Measurements from ENCODE around the gene RBM38.
"Not testable (repeated sequence)": the region's sequence is repeated elsewhere in the genome, so short reads cannot be mapped to it uniquely, and the experiment has no call there.

Gene RBM38

DNA sequence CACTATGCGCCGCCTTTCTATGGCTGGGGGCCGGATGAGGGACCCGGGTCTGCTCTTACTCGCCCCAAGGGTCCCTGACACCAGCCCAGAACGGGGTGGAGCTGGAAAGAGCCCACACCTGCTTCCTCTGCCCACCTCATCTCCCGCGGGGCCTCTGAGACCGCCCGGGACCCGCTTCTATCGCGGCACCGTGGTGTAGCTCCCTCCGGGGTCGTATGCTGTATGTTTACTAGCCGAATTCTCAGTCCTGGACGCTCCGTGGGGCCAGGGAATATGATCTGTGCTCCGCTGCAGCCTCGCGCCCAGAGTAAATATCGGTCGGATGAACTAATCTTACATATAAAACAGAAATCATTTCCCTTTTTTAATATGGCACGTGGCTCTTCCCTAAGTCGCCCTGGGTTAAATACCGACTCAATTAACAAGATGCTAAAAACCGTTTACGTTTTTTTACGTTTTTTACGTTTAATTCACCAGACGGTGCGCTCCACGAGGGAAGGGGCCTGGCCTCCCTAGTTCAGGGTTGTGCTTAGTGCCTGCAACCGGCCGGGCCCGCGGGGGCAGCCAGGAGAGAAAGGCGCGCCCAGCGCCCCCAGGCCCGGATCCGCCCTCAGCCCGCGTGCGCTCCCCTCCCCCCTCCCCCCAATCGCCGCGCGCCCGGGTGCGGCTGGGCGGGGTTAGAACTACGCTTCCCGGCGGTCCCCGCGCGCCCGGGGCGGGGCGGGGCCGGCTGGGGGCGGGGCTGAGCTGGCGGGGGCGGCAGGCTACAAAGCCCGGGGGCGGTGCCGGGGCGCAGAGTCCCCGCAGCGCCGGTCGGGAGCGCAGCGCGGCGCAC lies at the start of gene RBM38:
Gene RBM38 (plus strand): TSS at position 793 of the 835 bp plus-strand sequence. CDS start 186 bp downstream, outside the sequence.
- peak within 1 kb of the TSS; percentile 90 to 93 for H3K4me3 Mint-ChIP-seq
- H3K4me1 Mint-ChIP-seq: peaks cover 38 to 57% of the 10 kb centered on the region in 2 donors
- no peaks in the 10 kb centered on the region for H3K9me3 Mint-ChIP-seq
- no peaks in the 10 kb centered on the region for H3K27me3 Mint-ChIP-seq
- peaks cover 28 to 45% of the 10 kb centered on the region in 2 donors for H3K36me3 Mint-ChIP-seq
- ATAC-seq (replicated peaks) (peak; percentile 60 to 75), DNase-seq (peak; percentile 69)
- peak within 1 kb of the TSS; percentile 99 for H3K27ac Mint-ChIP-seq

DNA sequence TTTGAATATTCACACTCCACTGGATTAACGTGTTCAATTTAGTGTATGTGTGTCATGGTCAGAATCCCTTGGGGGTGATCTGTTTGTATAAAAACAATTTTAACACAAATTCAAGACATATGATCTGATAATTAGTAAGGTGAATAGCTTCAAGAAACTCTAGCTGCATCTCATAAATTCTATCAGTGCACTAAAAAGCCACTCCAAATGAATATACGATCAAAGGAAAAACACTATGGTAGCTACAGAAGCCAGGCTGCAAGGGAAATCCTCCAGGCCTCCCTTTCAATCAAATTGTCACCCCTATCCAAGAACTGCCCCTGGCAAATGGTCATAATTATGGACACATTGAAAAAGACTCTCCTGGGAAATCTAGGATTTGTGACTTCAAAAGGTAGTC lies 49.5 kb upstream of the RBM38 start:
- H3K9me3 Mint-ChIP-seq: no peaks in the 10 kb centered on the region
- H3K4me3 Mint-ChIP-seq: no peak overlapping the region
- no peaks in the 10 kb centered on the region for H3K4me1 Mint-ChIP-seq
- H3K27ac Mint-ChIP-seq: no peak overlapping the region
- peaks cover 9 to 18% of the 10 kb centered on the region in 2 donors for H3K27me3 Mint-ChIP-seq
- DNase-seq (no peak), ATAC-seq (replicated peaks) (no peak)
- H3K36me3 Mint-ChIP-seq: no peaks in the 10 kb centered on the region

DNA sequence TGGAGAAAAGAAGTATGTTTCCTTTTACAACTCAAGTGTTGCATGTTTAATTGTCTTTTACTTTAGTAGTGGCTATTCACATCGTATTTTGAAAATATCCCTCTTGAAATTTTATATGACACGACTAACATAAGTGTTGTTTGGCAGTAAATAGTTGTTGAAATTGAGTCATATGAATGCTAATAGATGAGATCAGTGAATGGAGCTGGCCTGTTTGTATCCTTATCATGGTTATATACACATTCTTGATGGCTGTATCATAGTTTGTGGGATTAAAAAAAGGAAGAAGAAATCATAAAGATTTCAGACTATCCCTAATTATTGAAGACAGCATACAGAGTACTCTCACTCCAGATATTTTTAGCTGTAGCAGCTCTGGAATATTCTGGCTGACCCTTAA lies 48.4 kb upstream of the RBM38 start:
- Mint-ChIP-seq H3K36me3 (no peaks in the 10 kb centered on the region), H3K27ac (no peak overlapping the region), H3K9me3 (no peaks in the 10 kb centered on the region), H3K27me3 (peaks cover 17 to 23% of the 10 kb centered on the region in 2 donors), H3K4me1 (no peaks in the 10 kb centered on the region), H3K4me3 (no peak overlapping the region)
- ATAC-seq (replicated peaks): no peak
- no peak for DNase-seq

DNA sequence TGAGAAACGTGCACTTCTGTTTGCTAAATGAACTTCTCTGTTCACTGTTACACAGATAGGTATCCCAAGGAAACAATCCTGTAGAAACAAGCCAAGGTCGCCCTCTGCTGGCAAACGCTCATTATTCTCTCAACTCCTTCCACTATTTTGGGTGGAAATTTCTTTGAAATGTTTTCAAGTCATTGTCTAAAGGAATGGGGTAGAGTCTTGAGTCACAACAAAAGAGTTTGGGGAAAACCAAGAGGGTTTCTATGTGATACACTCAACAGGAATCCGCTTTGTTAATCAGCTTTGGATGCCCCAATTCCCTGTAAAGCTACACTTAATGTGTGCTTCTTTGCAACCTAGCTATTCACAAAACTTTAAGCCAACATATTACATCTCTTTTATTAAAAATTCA lies 44.7 kb upstream of the RBM38 start:
- Mint-ChIP-seq H3K27ac (no peak overlapping the region), H3K4me1 (no peaks in the 10 kb centered on the region), H3K36me3 (no peaks in the 10 kb centered on the region), H3K27me3 (peaks cover 19 to 21% of the 10 kb centered on the region in 2 donors), H3K9me3 (no peaks in the 10 kb centered on the region), H3K4me3 (no peak overlapping the region)
- ATAC-seq (replicated peaks) (peak in 1 of 2 donors; percentile 54), DNase-seq (peak; percentile 34)

DNA sequence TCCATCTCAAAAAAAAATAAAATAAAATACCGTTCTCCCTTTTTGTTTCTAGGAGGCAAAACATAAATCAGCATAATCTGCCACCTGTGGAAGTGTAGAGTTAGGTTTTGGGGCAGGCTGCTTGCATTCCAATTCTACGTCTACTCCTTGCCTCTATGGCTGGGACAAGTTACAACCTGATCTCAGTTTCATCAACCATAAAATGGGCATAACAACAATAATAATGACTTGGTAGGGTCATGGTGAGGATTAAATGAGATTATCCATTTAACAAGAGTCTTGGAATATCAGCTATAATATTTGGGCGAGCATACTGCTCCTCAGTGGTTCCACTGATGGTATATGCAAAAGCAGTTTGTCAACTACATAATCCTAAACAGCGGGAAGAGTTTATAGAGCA lies 43.8 kb upstream of the RBM38 start:
- Mint-ChIP-seq H3K9me3 (no peaks in the 10 kb centered on the region), H3K4me1 (peaks cover 5 to 9% of the 10 kb centered on the region in 2 donors), H3K27me3 (peaks cover 17 to 18% of the 10 kb centered on the region in 2 donors), H3K27ac (no peak overlapping the region), H3K36me3 (no peaks in the 10 kb centered on the region), H3K4me3 (no peak overlapping the region)
- DNase-seq (no peak), ATAC-seq (replicated peaks) (no peak)

DNA sequence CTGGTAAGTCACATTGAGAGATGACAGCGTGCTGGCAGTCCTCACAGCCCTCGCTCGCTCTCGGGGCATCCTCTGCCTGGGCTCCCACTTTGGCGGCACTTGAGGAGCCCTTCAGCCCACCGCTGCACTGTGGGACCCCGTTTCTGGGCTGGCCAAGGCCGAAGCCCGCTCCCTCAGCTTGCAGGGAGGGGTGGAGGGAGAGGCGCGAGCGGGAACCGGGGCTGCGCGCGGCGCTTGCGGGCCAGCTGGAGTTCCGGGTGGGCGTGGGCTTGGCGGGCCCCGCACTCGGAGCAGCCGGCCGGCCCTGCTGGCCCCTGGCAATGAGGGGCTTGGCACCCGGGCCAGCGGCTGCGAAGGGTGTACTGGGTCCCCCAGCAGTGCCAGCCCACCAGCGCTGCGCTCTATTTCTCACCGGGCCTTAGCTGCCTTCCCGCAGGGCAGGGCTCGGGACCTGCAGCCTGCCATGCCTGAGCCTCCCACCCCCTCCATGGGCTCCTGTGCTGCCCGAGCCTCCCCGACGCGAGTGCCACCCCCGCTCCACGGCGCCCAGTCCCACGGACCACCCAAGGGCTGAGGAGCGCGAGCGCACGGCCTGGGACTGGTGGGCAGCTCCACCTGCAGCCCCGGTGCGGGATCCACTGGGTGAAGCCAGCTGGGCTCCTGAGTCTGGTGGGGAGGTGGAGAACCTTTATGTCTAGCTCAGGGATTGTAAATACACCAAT lies 42.8 kb upstream of the RBM38 start:
- H3K4me1 Mint-ChIP-seq: peaks cover 8 to 15% of the 10 kb centered on the region in 2 donors
- peaks cover 10 to 17% of the 10 kb centered on the region in 2 donors for H3K27me3 Mint-ChIP-seq
- not testable (repeated sequence) for H3K36me3 Mint-ChIP-seq; DNase-seq; H3K9me3 Mint-ChIP-seq; H3K4me3 Mint-ChIP-seq; H3K27ac Mint-ChIP-seq; ATAC-seq (replicated peaks)

DNA sequence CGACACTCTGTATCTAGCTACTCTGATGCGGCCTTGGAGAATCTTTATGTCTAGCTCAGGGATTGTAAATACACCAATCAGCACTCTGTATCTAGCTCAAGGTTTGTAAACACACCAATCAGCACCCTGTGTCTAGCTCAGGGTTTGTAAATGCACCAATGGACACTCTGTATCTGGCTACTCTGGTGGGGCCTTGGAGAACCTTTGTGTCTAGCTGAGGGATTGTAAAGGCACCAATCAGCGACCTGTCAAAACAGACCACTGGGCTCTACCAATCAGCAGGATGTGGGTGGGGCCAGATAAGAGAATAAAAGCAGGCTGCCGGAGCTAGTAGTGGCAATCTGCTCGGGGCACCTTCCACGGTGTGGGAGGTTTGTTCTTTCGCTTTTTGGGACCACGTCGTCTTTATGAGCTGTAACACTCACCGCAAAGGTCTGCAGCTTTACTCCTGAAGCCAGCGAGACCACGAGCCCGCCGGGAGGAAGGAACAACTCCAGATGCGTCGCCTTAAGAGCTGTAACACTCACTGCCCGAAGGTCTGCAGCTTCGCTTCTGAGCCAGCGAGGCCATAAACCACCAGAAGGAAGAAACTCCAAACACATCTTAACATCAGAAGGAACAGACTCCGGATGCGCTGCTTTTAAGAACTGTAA lies 42.1 kb upstream of the RBM38 start:
- Mint-ChIP-seq H3K27me3 (peaks cover 10 to 17% of the 10 kb centered on the region in 2 donors), H3K4me3 (peak overlapping the region in 1 of 2 donors; percentile 25), H3K4me1 (peaks cover 8 to 15% of the 10 kb centered on the region in 2 donors)
- ATAC-seq (replicated peaks); DNase-seq; H3K9me3 Mint-ChIP-seq; H3K27ac Mint-ChIP-seq; H3K36me3 Mint-ChIP-seq: not testable (repeated sequence)

DNA sequence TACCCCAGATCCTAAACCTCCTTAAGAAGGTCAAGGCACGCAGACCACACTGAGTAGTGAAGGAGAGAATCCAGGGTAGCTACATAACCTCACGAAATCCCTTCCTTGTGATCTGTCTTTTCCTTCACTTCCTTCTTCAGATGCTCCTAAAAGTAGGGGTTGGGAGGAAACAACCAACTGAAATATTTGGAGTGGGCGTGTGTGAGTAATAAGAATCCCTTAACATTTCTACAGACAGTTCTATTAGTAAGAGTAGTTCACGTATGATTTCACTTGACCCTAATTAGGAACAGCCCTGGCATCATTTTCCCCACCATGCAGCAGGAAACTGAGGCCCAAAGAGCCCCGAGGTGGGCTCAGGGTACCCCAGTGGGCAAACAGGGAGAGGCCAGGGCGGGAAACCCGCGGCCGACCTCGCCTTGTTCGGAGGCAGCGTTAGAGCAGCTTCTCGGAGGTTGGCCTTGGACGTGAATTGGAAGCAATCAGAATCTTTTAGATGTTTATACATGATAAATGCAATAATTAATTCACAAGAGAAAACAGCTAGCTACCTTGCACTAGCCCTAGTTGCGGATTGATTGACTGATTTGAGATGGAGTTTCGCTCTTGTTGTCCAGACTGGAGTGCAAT lies 41.0 kb upstream of the RBM38 start:
- H3K36me3 Mint-ChIP-seq: peaks cover 5% of the 10 kb centered on the region in 2 donors
- H3K4me1 Mint-ChIP-seq: peaks cover 8 to 15% of the 10 kb centered on the region in 2 donors
- peaks cover 10 to 14% of the 10 kb centered on the region in 2 donors for H3K27me3 Mint-ChIP-seq

DNA sequence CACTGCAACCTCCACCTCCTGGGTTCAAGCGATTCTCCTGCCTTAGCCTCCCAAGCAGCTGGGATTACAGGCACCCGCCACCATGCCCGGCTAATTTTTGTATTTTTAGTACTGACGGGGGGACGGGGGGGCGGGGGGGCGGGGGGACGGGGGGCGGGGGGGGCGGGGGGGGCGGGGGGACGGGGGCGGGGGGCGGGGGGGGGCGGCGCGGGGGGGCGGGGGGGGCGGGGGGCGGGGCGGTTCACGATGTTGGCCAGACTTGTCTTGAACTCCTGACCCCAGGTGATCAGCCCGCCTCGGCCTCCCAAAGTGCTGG lies 40.5 kb upstream of the RBM38 start:
- not testable (repeated sequence) for H3K36me3 Mint-ChIP-seq, DNase-seq

More for the DNA sequence above, 41.0 kb upstream of the RBM38 start:
- no peak for DNase-seq
- no peaks in the 10 kb centered on the region for H3K9me3 Mint-ChIP-seq
- H3K27ac Mint-ChIP-seq: peak overlapping the region; percentile 65
- peak overlapping the region; percentile 50 to 64 for H3K4me3 Mint-ChIP-seq
- no peak for ATAC-seq (replicated peaks)

DNA sequence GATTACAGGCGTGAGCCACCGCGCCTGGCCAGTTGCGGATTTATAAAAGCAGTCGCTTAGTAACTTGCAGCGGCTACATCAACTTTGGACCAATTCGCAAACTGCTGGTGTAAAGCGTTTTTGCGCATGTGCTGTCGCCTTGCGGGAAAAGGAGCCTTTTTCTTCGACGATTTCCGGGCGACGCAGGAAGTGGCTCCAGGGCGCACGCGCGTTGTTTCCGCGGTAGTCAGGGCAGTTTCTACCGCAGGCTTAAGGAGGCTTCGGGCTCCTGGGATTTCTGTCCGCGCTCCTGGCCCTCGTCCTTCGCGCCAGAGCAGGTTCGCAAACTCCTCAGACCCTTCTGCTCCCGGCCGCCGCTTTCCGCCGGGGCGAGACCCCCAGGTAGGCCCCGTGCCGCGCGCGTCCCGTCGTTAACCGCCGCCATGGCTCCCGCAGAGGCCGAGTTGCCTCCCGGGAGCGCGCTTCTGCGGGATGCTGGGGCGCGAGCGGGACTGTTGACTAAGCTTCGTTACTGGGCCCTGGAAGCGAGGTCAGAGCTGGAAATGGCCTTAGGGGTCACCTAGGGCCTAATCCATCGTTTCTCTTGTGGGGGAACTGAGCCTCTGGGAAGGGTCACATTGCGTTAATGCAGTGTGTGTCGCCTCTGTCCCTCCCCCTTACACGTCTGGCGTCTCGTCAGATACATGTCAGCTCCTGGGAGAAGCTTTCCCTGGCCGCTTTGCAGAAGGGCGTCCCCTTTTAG lies 40.0 kb upstream of the RBM38 start, which contains the start of gene RAE1:
Gene RAE1 (plus strand): TSS at position 214 of the 742 bp plus-strand sequence. CDS start 2,784 bp downstream, outside the sequence.
- no peaks in the 10 kb centered on the region for H3K9me3 Mint-ChIP-seq
- peaks cover 8 to 15% of the 10 kb centered on the region in 2 donors for H3K4me1 Mint-ChIP-seq
- peak; percentile 88 to 90 for ATAC-seq (replicated peaks)
- DNase-seq: peak; percentile 86
- peaks cover 10 to 14% of the 10 kb centered on the region in 2 donors for H3K27me3 Mint-ChIP-seq
- H3K27ac Mint-ChIP-seq: peak within 1 kb of the TSS; percentile 92
- peaks cover 9 to 10% of the 10 kb centered on the region in 2 donors for H3K36me3 Mint-ChIP-seq
- H3K4me3 Mint-ChIP-seq: peak within 1 kb of the TSS; percentile 89 to 91

More for the DNA sequence above, 40.5 kb upstream of the RBM38 start:
- H3K27me3 Mint-ChIP-seq: peaks cover 10 to 14% of the 10 kb centered on the region in 2 donors
- peak overlapping the region; percentile 92 for H3K27ac Mint-ChIP-seq
- ATAC-seq (replicated peaks); H3K9me3 Mint-ChIP-seq: not testable (repeated sequence)
- H3K4me1 Mint-ChIP-seq: peaks cover 8 to 15% of the 10 kb centered on the region in 2 donors
- peak overlapping the region; percentile 89 to 91 for H3K4me3 Mint-ChIP-seq

DNA sequence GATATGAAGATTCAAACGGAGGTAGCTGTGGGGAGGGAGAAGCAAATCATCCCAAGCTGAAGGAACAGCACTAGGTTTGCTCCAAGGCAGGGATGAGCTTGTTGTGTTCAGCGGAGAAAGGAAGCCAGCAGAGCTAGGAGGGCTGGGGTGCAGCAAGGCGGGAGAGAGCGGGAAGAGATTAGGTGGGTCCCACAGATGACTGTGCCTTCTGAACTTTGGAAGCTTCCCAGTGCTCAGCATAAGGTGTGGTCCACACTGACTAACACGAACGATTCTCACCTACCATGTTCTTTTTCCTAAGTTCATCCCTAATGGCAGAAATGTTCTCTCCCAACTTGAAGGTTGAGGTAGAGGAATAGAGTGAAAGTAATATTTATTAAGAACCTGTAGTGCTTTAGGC lies 38.9 kb upstream of the RBM38 start:
- Mint-ChIP-seq H3K36me3 (peaks cover 12% of the 10 kb centered on the region in 2 donors), H3K27ac (no peak overlapping the region), H3K4me3 (peak overlapping the region; percentile 44 to 91), H3K27me3 (peaks cover 9 to 12% of the 10 kb centered on the region in 2 donors), H3K9me3 (no peaks in the 10 kb centered on the region), H3K4me1 (peaks cover 8 to 15% of the 10 kb centered on the region in 2 donors)
- no peak for ATAC-seq (replicated peaks)
- no peak for DNase-seq

DNA sequence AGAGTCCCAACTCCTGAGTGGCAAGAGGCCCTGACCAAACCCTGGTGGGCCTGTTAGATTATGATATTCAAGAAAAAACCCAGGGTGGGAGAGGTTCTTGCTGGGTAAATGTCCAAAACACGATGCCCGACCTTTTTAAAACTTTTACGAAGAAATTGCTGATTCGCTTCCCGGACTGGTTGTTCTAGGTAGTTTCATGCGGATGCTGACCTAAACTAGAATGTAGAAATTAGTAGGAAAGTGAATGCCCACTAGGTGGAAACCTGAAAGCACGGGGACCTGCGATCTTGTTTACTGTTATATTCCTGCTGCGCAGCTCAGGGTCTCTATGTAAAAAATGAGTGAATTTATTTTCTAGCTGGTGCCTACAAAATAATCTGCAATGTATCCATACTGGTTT lies 37.8 kb upstream of the RBM38 start:
- H3K9me3 Mint-ChIP-seq: no peaks in the 10 kb centered on the region
- peaks cover 8 to 15% of the 10 kb centered on the region in 2 donors for H3K4me1 Mint-ChIP-seq
- H3K36me3 Mint-ChIP-seq: peaks cover 12% of the 10 kb centered on the region in 2 donors
- no peak overlapping the region for H3K4me3 Mint-ChIP-seq
- H3K27ac Mint-ChIP-seq: no peak overlapping the region
- ATAC-seq (replicated peaks) (no peak), DNase-seq (no peak)
- H3K27me3 Mint-ChIP-seq: peaks cover 0 to 4% of the 10 kb centered on the region in 2 donors

DNA sequence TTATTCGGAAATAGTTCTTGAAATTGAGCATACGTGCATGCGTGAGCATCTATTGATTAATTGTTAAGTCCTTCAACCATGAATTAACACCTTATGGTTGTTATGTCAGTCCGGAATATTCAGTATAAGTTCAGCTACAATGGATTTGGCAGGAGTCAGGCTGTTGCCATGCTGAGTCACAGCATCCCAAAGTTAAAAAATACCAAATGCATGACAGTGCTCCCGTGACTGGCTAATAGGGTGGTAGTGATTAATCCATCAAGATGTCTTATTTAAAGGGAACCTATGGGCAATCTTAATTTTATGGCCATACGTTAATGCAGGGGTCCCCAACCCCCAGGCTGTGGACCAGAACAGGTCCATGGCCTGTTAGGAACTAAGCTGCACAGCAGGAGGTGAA lies 29.7 kb upstream of the RBM38 start:
- no peak for ATAC-seq (replicated peaks)
- DNase-seq: no peak
- no peak overlapping the region for H3K4me3 Mint-ChIP-seq

More for the DNA sequence above, 29.7 kb upstream of the RBM38 start:
- no peaks in the 10 kb centered on the region for H3K4me1 Mint-ChIP-seq
- H3K9me3 Mint-ChIP-seq: no peaks in the 10 kb centered on the region
- H3K27me3 Mint-ChIP-seq: no peaks in the 10 kb centered on the region
- no peak overlapping the region for H3K27ac Mint-ChIP-seq
- peaks cover 21 to 33% of the 10 kb centered on the region in 2 donors for H3K36me3 Mint-ChIP-seq
